Measurements from ENCODE around the gene INHBC.

Gene INHBC

GRCh38 chr12:57456145-57456700, 21.6 kb downstream of the INHBC start:
- H3K9ac ChIP-seq: no peak overlapping the region

GRCh38 chr12:57456737-57457490, 22.3 kb downstream of the INHBC start:
- no peaks in the 10 kb centered on the region for H3K9me3 ChIP-seq (ENCODE audit: control insufficient read depth, low read length)
- peaks cover 24% of the 10 kb centered on the region for H3K4me1 ChIP-seq
- no peak for TF ChIP-seq CTCF (IDR thresholded peaks at IDR 0.05)
- H3K4me3 ChIP-seq (ENCODE audit: low read depth, low read length): no peak overlapping the region
- no peak overlapping the region for H2AFZ ChIP-seq
- H3K27me3 ChIP-seq (ENCODE audit: control insufficient read depth, insufficient read depth, low read length): no peaks in the 10 kb centered on the region
- no peak overlapping the region for H3K9ac ChIP-seq
- H3K36me3 ChIP-seq (ENCODE audit: control insufficient read depth, insufficient read depth, low read length): no peaks in the 10 kb centered on the region
- H3K4me2 ChIP-seq (ENCODE audit: low read length): no peak overlapping the region
- no peaks in the 10 kb centered on the region for H3K79me2 ChIP-seq
- H3K27ac ChIP-seq: no peak overlapping the region

More at GRCh38 chr12:57456145-57456700, 21.6 kb downstream of the INHBC start:
- Histone ChIP-seq H3K4me3 (ENCODE audit: low read depth, low read length) (no peak overlapping the region), H3K9me3 (ENCODE audit: control insufficient read depth, low read length) (no peaks in the 10 kb centered on the region), H3K4me1 (peaks cover 22% of the 10 kb centered on the region), H3K4me2 (ENCODE audit: low read length) (peak overlapping the region; percentile 15), H3K27me3 (ENCODE audit: control insufficient read depth, insufficient read depth, low read length) (no peaks in the 10 kb centered on the region), H3K27ac (no peak overlapping the region), H2AFZ (peak overlapping the region; percentile 71), H3K79me2 (no peaks in the 10 kb centered on the region), H3K36me3 (ENCODE audit: control insufficient read depth, insufficient read depth, low read length) (no peaks in the 10 kb centered on the region)
- TF ChIP-seq CTCF (IDR thresholded peaks at IDR 0.05): peak; percentile 72

DNA sequence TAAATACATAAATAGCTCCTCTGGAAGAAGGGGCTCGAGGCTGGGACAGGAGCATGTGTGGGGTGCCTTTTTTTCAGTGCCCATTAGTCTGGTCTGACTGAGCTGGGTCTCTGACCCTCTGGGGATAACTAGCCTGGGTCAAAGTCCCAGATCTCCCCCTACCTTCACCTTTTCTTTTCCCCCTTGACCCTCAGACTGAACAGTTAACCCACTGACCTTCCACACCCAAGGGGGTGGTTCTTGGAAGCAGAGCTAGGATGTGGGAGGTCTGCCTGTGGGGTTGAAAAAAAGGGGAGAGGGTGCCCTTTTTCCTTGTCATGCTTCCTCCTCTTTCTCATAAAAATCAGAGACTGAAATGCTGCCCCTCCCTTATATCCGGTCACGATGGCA, 24.1 kb downstream of the INHBC start:
- Histone ChIP-seq H3K4me1 (peaks cover 24% of the 10 kb centered on the region), H3K4me3 (ENCODE audit: low read depth, low read length) (peak overlapping the region; percentile 87), H3K27me3 (ENCODE audit: control insufficient read depth, insufficient read depth, low read length) (no peaks in the 10 kb centered on the region)

DNA sequence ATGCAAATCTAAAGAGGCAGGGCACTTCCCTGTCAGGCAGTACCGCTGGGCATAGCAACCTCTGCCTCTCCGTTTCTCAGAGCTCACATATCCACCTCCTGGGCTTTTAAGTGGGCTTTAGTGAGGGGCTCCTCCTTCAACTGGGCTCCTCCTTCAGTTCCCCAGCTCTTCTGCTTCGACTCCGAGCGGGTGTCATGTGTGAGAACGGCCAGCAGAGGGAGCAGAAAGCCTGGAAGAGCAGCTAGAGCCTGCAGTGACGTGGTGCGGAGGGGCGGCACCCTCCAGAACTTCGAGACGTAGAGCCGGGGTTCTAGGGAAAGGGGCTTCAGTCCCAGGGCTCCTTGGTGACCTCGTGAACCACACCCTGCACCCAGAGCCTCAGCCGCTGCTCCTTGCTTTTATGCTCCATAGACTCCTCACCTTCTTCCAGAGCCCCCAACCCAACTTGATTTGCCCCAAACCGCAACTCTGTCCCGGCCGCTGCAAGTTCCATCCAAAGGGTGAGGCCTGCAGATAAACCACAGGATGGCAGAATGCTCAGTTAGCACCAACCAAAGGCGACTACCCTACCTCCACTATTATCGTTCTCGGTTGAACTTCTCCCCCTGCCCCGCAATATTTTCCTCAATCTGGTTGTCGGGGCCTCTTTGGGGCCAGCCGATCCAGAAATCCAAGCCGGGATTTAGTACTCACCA, 24.6 kb downstream of the INHBC start:
- Histone ChIP-seq H3K9me3 (ENCODE audit: control insufficient read depth, low read length) (no peaks in the 10 kb centered on the region), H3K4me1 (peaks cover 24% of the 10 kb centered on the region), H2AFZ (peak overlapping the region; percentile 97), H3K27ac (peak overlapping the region; percentile 42), H3K4me2 (ENCODE audit: low read length) (peak overlapping the region; percentile 97), H3K9ac (no peak overlapping the region), H3K27me3 (ENCODE audit: control insufficient read depth, insufficient read depth, low read length) (no peaks in the 10 kb centered on the region), H3K36me3 (ENCODE audit: control insufficient read depth, insufficient read depth, low read length) (no peaks in the 10 kb centered on the region), H3K79me2 (no peaks in the 10 kb centered on the region), H3K4me3 (ENCODE audit: low read depth, low read length) (peak overlapping the region; percentile 87)
- TF ChIP-seq CTCF (IDR thresholded peaks at IDR 0.05): peak; percentile 95

More for the DNA sequence above, 24.1 kb downstream of the INHBC start:
- Histone ChIP-seq H3K79me2 (no peaks in the 10 kb centered on the region), H3K9me3 (ENCODE audit: control insufficient read depth, low read length) (no peaks in the 10 kb centered on the region), H2AFZ (peak overlapping the region; percentile 97), H3K9ac (no peak overlapping the region), H3K36me3 (ENCODE audit: control insufficient read depth, insufficient read depth, low read length) (no peaks in the 10 kb centered on the region), H3K27ac (peak overlapping the region; percentile 42), H3K4me2 (ENCODE audit: low read length) (peak overlapping the region; percentile 97)
- no peak for TF ChIP-seq CTCF (IDR thresholded peaks at IDR 0.05)
